Heart left ventricle (tissue), 13 donors: ENCODE data around the gene LGALS4.
"Not testable (repeated sequence)": the region's sequence is repeated elsewhere in the genome, so short reads cannot be mapped to it uniquely, and the experiment has no call there.

Experiments used
- POLR2A ChIP-seq, 2 donors: fragments of 450-650 bp; IDR thresholded peaks; one replicate each; pipeline ENCODE4 v1.6.1; 2017; ENCODE audit warnings: antibody characterized with exemption in 2 of 2, mild to moderate bottlenecking in 2 of 2, moderate library complexity in 2 of 2
- TF ChIP-seq, protein P1 (sequence below), 12 donors: fragments of 200-600 bp; sonication (generic) in 4 of 12; IDR thresholded peaks; one replicate each; pipeline versions ENCODE4 v1.5.0 to v1.8.0; 2018 to 2022; ENCODE audit warnings: antibody characterized with exemption in 12 of 12, mild to moderate bottlenecking in 5 of 12
- donor health status: ischemic (EF 13 %, LVEDD 7.1; RV severe dilation, severe dysfunction).
- donor health status: DM: no; HTN: yes; CAD: no.
- donor health status: DM: no; HTN: no; CAD: no.
- donor health status: ischemic (EF 25% LVEDD 6.9; RV normal size, moderate dysfunction).
- donor health status: ischemic (EF 25% LVEDD 5.7; RV mildly dilated, moderate dysfunction).
- donor health status: ischemic (EF 35%, LVEDD 5.7; RV mildly dilated, moderate dysfunction).
- donor health status: nonischemic (EF 11% LVEDD 7.7; RV severe dilation, severe dysfunction).
- donor health status: DM: yes; HTN: yes; CAD: no.
- donor health status: PGD.
- donor health status: ischemic (EF 29% LVEDD 5.4; RV normal size, mild dysfunction).
- donor health status: nonischemic (EF 23%, LVEDD 6.1; RV moderate dilation, normal function).

DNA sequence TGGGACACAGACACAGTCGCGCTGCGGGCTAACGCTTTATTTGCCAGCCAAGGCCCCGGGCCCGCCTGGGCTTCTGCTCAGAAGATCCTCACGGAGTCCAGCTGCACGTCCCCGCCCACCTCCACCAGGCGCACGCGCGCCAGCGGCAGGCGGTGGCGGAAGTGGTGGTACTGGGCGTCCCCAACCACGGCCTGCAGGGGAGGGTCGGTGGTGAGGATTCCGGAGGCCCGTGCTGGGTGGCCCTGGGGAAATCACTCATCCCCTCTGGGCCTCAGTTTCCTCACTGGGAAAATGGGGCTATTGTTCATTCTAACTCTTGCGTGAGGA lies 41.8 kb downstream of the LGALS4 start:
- TF ChIP-seq, protein P1, sequence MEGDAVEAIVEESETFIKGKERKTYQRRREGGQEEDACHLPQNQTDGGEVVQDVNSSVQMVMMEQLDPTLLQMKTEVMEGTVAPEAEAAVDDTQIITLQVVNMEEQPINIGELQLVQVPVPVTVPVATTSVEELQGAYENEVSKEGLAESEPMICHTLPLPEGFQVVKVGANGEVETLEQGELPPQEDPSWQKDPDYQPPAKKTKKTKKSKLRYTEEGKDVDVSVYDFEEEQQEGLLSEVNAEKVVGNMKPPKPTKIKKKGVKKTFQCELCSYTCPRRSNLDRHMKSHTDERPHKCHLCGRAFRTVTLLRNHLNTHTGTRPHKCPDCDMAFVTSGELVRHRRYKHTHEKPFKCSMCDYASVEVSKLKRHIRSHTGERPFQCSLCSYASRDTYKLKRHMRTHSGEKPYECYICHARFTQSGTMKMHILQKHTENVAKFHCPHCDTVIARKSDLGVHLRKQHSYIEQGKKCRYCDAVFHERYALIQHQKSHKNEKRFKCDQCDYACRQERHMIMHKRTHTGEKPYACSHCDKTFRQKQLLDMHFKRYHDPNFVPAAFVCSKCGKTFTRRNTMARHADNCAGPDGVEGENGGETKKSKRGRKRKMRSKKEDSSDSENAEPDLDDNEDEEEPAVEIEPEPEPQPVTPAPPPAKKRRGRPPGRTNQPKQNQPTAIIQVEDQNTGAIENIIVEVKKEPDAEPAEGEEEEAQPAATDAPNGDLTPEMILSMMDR (IDR thresholded peaks at IDR 0.05) = not testable (repeated sequence)
- TF ChIP-seq POLR2A (IDR thresholded peaks at IDR 0.05) = not testable (repeated sequence)
